HCT116 (cell line): ENCODE results near the gene RTN1. TPM values are rescaled to one million over a fixed set of nuclear protein-coding genes. Genes with fewer than 3 reads are reported as not detected.

Experiments
- ATAC-seq: fragments of 200-7000 bp; cut with Tn5 transposase; 2 replicates; pipeline ENCODE4 v1.9.1; 2020; ENCODE audit warnings: mild to moderate bottlenecking, moderate library complexity
- BruUV-seq: library from RNA; stranded (reverse); fragments of 400-500 nt; replicated peaks from 2 replicates; lab custom pipeline; 2021; lab: Mats Ljungman, UMichigan
- CTCF ChIA-PET: fragments of 300-600 bp; sonication (Branson Sonifier 250); formaldehyde crosslinking; loops from one replicate; lab custom pipeline; 2021; ENCODE audit warnings: antibody characterized with exemption; lab: Charles Lee
- POLR2A ChIA-PET: fragments of 300-600, 350-600 bp; sonication (Branson Sonifier 250); formaldehyde crosslinking; loops from one replicate; lab custom pipeline; 2021; ENCODE audit warnings: antibody characterized with exemption; lab: Charles Lee
- RAD21 ChIA-PET, 2 experiments: fragments of 300-600 bp; sonication (Branson Sonifier 250); formaldehyde crosslinking; loops; one replicate each; lab custom pipeline; 2023; ENCODE audit warnings: low total read pairs in 2 of 2; ENCODE audit not compliant: uncharacterized antibody in 2 of 2, unreplicated experiment in 2 of 2, low non-redundant PET in 1 of 2; lab: Charles Lee
- DNase-seq: peaks from one replicate; pipeline ENCODE4 v3.0.0-alpha.2; 2010; ENCODE audit warnings: low read depth, low spot score
- H2AFZ ChIP-seq: fragments of 200-600 bp; shearing (Covaris generic), sonication (generic); 2 replicates; pipeline ENCODE4 v1.6.1; 2017; ENCODE audit warnings: low read depth, mixed run types, mixed read lengths, antibody characterized with exemption, low read length; ENCODE audit not compliant: poor library complexity, severe bottlenecking
- H3K27ac ChIP-seq: 2 replicates; pipeline ENCODE4 v1.5.1; 2012; ENCODE audit warnings: low read depth, low read length
- H3K27me3 ChIP-seq: fragments of 200-600 bp; sonication (generic); 2 replicates; pipeline ENCODE4 v1.6.1; 2016; ENCODE audit warnings: mixed run types, low read length, mixed read lengths; ENCODE audit not compliant: insufficient read depth
- H3K36me3 ChIP-seq, 2 experiments: fragments of 200-500 bp in 1 of 2; fragments of 200-600 bp in 1 of 2; sonication (Bioruptor generic) in 1 of 2; sonication (generic) in 1 of 2; 2 replicates each; pipeline versions ENCODE4 v1.5.1 to v1.6.1; 2014 to 2016; ENCODE audit warnings: low read length in 2 of 2, inconsistent platforms in 1 of 2, mixed read lengths in 1 of 2, mixed run types in 1 of 2; ENCODE audit not compliant: insufficient read depth in 2 of 2, control insufficient read depth in 1 of 2
- H3K4me1 ChIP-seq, 2 experiments: fragments of 200-600 bp in 1 of 2; sonication (generic) in 1 of 2; 2 replicates each; pipeline versions ENCODE4 v1.5.1 to v1.6.1; 2012 to 2017; ENCODE audit warnings: low read length in 2 of 2, inconsistent platforms in 1 of 2, mild to moderate bottlenecking in 1 of 2, mixed read lengths in 1 of 2, mixed run types in 1 of 2, moderate library complexity in 1 of 2; ENCODE audit not compliant: insufficient read depth in 2 of 2, control insufficient read depth in 1 of 2
- H3K4me2 ChIP-seq: fragments of 200-600 bp; sonication (generic); 2 replicates; pipeline ENCODE4 v1.6.1; 2017; ENCODE audit warnings: mixed run types, low read length, mixed read lengths
- H3K4me3 ChIP-seq, 2 experiments: fragments of 200-600 bp in 1 of 2; sonication (generic) in 1 of 2; replicated peaks in 1 of 2; 2 replicates each; pipeline ENCODE4 v1.5.1; 2011 to 2016; ENCODE audit warnings: low read length in 2 of 2, control low read depth in 1 of 2, low read depth in 1 of 2, mild to moderate bottlenecking in 1 of 2, mixed read lengths in 1 of 2, mixed run types in 1 of 2
- H3K79me2 ChIP-seq: fragments of 200-600 bp; sonication (generic); 2 replicates; pipeline ENCODE4 v1.6.1; 2017; ENCODE audit warnings: mild to moderate bottlenecking, mixed run types, low read length, moderate library complexity, mixed read lengths; ENCODE audit not compliant: insufficient read depth
- H3K9ac ChIP-seq: fragments of 200-600 bp; sonication (generic); 2 replicates; pipeline ENCODE4 v1.6.1; 2016; ENCODE audit warnings: low read length, mixed read lengths
- H3K9me2 ChIP-seq: fragments of 200-600 bp; sonication (generic), shearing (Covaris generic); 2 replicates; pipeline ENCODE4 v1.6.1; 2017; ENCODE audit warnings: mixed run types, mild to moderate bottlenecking, moderate library complexity; ENCODE audit not compliant: insufficient read depth
- H3K9me3 ChIP-seq, 2 experiments: fragments of 200-500 bp in 1 of 2; fragments of 200-600 bp in 1 of 2; sonication (Bioruptor generic) in 1 of 2; sonication (generic) in 1 of 2; 2 replicates each; pipeline ENCODE4 v1.6.1; 2014 to 2017; ENCODE audit warnings: low read length in 2 of 2, mixed read lengths in 2 of 2, inconsistent platforms in 1 of 2, low read depth in 1 of 2, mild to moderate bottlenecking in 1 of 2, mixed run types in 1 of 2, moderate library complexity in 1 of 2; ENCODE audit not compliant: control insufficient read depth in 1 of 2, insufficient read depth in 1 of 2
- H4K20me1 ChIP-seq: fragments of 200-600 bp; sonication (generic), shearing (Covaris generic); 2 replicates; pipeline ENCODE4 v1.6.1; 2017; ENCODE audit warnings: mixed run types, mild to moderate bottlenecking, moderate library complexity; ENCODE audit not compliant: insufficient read depth
- CBX3 ChIP-seq: IDR thresholded peaks from 2 replicates; pipeline ENCODE4 v1.6.1; 2012; ENCODE audit warnings: low read depth
- EGR1 ChIP-seq: IDR thresholded peaks from 2 replicates; pipeline ENCODE4 v1.6.1; 2012; ENCODE audit warnings: low read depth
- ELF1 ChIP-seq: IDR thresholded peaks from 2 replicates; pipeline ENCODE4 v1.6.1; 2012; ENCODE audit warnings: low read depth, borderline replicate concordance
- FOSL1 ChIP-seq: IDR thresholded peaks from 2 replicates; pipeline ENCODE4 v1.6.1; 2012; ENCODE audit warnings: low read depth
- JUND ChIP-seq: IDR thresholded peaks from 2 replicates; pipeline ENCODE4 v1.6.1; 2012
- YY1 ChIP-seq: IDR thresholded peaks from 2 replicates; pipeline ENCODE4 v1.6.1; 2011; ENCODE audit warnings: low read length, low read depth, moderate library complexity, mild to moderate bottlenecking; ENCODE audit not compliant: insufficient replicate concordance; ENCODE audit errors: extremely low read depth
- ZNF274 ChIP-seq: fragments of 200-500 bp; sonication (Bioruptor generic); IDR thresholded peaks from 2 replicates; pipeline ENCODE4 v1.6.1; 2014; ENCODE audit warnings: mild to moderate bottlenecking, low read depth, low read length, inconsistent platforms
- intact Hi-C: fragments of 100-400 bp; cut with micrococcal nuclease; formaldehyde crosslinking; loops from 2 replicates; pipeline ENCODE4 v1.10.0; 2022
- total RNA-seq: library from RNA; stranded (reverse); gene quantifications from one replicate; pipeline ENCODE4 v1.2.1, GENCODE V29; 2021; ENCODE audit not compliant: unreplicated experiment
- TF ChIP-seq, protein P1 (sequence below): IDR thresholded peaks from 2 replicates; pipeline ENCODE4 v1.6.1; 2012; ENCODE audit warnings: low read depth

Gene RTN1
- total RNA-seq, 1 experiment from 2014 or later: 0.57 TPM

DNA sequence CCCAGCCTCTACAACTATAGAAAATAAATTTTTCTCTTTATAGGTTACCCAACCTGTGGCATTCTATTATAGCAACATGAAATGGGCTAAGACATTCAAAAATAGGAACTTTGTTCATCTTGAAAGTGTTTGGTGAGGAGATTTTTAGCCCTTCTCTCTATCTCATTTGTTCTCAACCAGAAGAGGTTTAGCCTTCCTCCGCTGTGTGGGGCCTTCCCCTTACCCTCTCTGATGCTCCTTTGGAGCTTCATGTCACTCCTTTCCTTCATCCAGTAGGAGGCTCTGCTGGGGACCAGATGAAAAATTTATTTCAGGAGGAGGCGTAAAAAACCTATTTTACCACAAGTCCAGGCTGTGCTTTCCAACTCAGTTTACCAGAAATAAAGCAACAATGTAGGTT, 94.1 kb downstream of the RTN1 start:
- ChIA-PET POLR2A (no interaction called here), CTCF (no interaction called here), RAD21 (no interaction called here)
- no peak overlapping the region for H3K4me2 ChIP-seq
- BruUV-seq: no TSS peak
- H2AFZ ChIP-seq: no peak overlapping the region
- H3K79me2 ChIP-seq: no peaks in the 10 kb centered on the region
- intact Hi-C loops: no loop called here
- H3K36me3 ChIP-seq: no peaks in the 10 kb centered on the region
- H3K4me1 ChIP-seq: no peaks in the 10 kb centered on the region
- no peak overlapping the region for H3K9ac ChIP-seq
- no peak for ATAC-seq
- no peaks in the 10 kb centered on the region for H3K9me2 ChIP-seq
- no peaks in the 10 kb centered on the region for H3K9me3 ChIP-seq
- DNase-seq: no peak
- H3K27me3 ChIP-seq: peaks cover 4% of the 10 kb centered on the region; the same call in 1 of the 2 replicates
- no peak overlapping the region for H3K4me3 ChIP-seq
- TF ChIP-seq ZNF274: no peak
- TF ChIP-seq, protein P1, sequence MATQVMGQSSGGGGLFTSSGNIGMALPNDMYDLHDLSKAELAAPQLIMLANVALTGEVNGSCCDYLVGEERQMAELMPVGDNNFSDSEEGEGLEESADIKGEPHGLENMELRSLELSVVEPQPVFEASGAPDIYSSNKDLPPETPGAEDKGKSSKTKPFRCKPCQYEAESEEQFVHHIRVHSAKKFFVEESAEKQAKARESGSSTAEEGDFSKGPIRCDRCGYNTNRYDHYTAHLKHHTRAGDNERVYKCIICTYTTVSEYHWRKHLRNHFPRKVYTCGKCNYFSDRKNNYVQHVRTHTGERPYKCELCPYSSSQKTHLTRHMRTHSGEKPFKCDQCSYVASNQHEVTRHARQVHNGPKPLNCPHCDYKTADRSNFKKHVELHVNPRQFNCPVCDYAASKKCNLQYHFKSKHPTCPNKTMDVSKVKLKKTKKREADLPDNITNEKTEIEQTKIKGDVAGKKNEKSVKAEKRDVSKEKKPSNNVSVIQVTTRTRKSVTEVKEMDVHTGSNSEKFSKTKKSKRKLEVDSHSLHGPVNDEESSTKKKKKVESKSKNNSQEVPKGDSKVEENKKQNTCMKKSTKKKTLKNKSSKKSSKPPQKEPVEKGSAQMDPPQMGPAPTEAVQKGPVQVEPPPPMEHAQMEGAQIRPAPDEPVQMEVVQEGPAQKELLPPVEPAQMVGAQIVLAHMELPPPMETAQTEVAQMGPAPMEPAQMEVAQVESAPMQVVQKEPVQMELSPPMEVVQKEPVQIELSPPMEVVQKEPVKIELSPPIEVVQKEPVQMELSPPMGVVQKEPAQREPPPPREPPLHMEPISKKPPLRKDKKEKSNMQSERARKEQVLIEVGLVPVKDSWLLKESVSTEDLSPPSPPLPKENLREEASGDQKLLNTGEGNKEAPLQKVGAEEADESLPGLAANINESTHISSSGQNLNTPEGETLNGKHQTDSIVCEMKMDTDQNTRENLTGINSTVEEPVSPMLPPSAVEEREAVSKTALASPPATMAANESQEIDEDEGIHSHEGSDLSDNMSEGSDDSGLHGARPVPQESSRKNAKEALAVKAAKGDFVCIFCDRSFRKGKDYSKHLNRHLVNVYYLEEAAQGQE: no peak
- TF ChIP-seq ELF1: no peak
- TF ChIP-seq CBX3: no peak
- TF ChIP-seq FOSL1: no peak
- no peak for TF ChIP-seq JUND
- TF ChIP-seq EGR1: no peak
- TF ChIP-seq YY1: no peak
- TF ChIP-seq, all 23 proteins: peak for 0
- H4K20me1 ChIP-seq: no peaks in the 10 kb centered on the region
- no peak overlapping the region for H3K27ac ChIP-seq
